Thoracic aorta (tissue), 2 donors: ENCODE measurements around the gene CDHR4. TPM values are rescaled to one million over a fixed set of nuclear protein-coding genes. Genes with fewer than 3 reads are reported as not detected.

Source experiments
- ATAC-seq: fragments of 150-250 bp; one replicate; pipeline ENCODE4 v1.8.0; 2017; ENCODE audit warnings: low read depth; ENCODE audit not compliant: insufficient number of reproducible peaks, low FRiP score
- DNase-seq: peaks from one replicate; pipeline ENCODE4 v3.0.0-alpha.2; 2020; ENCODE audit warnings: low spot score
- H3K27ac ChIP-seq, 2 donors: fragments of 200-600 bp; sonication (generic); 1 replicate in 1 of 2; 2 replicates in 1 of 2; pipeline ENCODE4 v1.5.1; 2016; ENCODE audit warnings: mild to moderate bottlenecking in 2 of 2, moderate library complexity in 2 of 2
- H3K27me3 ChIP-seq: fragments of 200-600 bp; sonication (generic); replicated peaks from 2 replicates; pipeline ENCODE4 v1.6.0; 2016; ENCODE audit warnings: mild to moderate bottlenecking; ENCODE audit not compliant: insufficient read depth
- H3K36me3 ChIP-seq: fragments of 200-600 bp; sonication (generic); one replicate; pipeline ENCODE4 v1.5.1; 2016
- H3K4me1 ChIP-seq, 2 donors: fragments of 200-600 bp; sonication (generic); 1 replicate in 1 of 2; 2 replicates in 1 of 2; pipeline versions ENCODE4 v1.5.1 to v1.6.0; 2016; ENCODE audit warnings: low read depth in 2 of 2, mild to moderate bottlenecking in 1 of 2; ENCODE audit not compliant: control insufficient read depth in 1 of 2
- H3K4me3 ChIP-seq: fragments of 200-600 bp; sonication (generic); 2 replicates; pipeline ENCODE4 v1.5.1; 2016; ENCODE audit warnings: mild to moderate bottlenecking
- H3K9me3 ChIP-seq: fragments of 200-600 bp; sonication (generic); 2 replicates; pipeline ENCODE4 v1.5.1; 2016
- total RNA-seq, 2 donors: library from RNA; depleted of rRNA; stranded (reverse); fragments of >200 nt; gene quantifications; one replicate each; pipeline versions ENCODE4 v1.1.0 to v1.2.3, GENCODE V29; 2016
- TF ChIP-seq, protein P1 (sequence below): fragments of 200-600 bp; sonication (generic); IDR thresholded peaks from one replicate; pipeline ENCODE4 v1.5.1; 2019; ENCODE audit warnings: antibody characterized with exemption

The CDHR4 gene
- total RNA-seq, 2 donors from 2014 or later, result 0.68 TPM; not detected in 1

DNA sequence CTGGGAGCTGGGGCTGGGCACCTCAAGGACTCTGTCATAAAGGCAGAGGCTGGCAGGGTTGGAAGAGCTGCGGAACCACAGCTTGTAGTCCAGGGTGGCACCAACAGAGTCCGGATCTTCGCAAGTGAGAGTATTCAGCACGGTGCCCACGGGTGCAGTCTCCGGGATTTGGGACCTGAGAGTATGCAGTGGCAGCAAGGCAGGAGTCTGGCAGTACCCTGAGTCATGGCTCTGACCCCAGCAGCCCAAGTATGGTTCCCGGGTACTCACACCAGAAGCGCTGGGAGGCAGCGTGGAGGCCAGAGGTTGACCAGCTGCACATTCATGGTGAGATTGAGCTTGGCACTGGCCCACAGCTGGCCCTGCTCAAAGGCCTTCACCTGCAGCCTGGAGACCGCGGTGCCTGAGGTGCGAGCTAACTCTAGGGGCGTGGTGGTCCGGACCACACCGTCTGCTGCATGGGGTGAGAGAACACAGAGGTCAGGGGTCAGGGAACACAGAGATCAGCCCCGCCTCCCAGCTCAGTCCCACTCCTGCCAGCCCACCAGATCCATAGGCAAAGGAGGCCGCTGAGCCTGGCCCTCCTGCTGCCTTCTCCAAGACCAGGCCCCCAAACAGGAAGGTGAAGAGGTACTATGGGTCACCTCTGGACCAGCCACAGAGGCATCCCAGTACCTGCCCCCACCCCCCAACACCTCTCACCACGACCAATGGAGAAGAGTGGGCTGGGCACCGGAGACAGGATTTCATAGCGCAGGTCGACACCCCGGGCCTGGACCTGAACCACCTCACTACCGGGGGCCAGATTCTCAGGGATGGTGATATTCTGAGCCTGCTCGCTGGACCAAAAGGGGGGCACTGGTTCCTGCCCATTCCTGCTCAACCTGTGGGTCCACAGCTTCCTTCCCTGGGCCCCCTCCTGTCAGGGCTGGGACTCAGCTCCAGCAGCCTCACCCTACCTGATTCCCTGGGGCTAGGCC, 4.5 kb downstream of the CDHR4 start:
- H3K36me3 ChIP-seq, result no peaks in the 10 kb centered on the region
- no peak for DNase-seq

DNA sequence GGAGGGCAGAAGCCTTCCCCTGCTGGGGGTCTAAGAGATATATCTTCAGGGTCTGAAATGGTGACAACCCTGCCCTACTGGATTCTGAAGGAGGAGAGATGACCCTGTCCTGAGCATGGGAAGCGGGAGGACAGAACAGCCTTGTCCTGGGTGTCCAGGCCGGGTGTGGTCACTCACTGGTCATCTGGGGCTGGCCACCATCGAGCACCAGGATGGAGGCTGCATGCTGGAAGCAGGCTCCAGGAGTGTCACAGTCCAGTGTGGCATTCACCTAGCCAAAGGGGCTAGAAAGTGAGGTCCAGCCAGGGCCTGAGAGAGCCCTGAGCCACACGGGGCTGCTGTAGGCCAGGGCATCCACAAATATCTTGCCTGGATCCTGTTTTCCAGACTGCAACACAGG, 5.2 kb downstream of the CDHR4 start:
- H3K27ac ChIP-seq, result no peak overlapping the region
- no peak overlapping the region for H3K4me3 ChIP-seq
- no peaks in the 10 kb centered on the region for H3K9me3 ChIP-seq
- ATAC-seq (no peak), DNase-seq (no peak)
- peaks cover 0 to 4% of the 10 kb centered on the region in 2 donors for H3K4me1 ChIP-seq
- H3K36me3 ChIP-seq, result no peaks in the 10 kb centered on the region
- TF ChIP-seq, protein P1, sequence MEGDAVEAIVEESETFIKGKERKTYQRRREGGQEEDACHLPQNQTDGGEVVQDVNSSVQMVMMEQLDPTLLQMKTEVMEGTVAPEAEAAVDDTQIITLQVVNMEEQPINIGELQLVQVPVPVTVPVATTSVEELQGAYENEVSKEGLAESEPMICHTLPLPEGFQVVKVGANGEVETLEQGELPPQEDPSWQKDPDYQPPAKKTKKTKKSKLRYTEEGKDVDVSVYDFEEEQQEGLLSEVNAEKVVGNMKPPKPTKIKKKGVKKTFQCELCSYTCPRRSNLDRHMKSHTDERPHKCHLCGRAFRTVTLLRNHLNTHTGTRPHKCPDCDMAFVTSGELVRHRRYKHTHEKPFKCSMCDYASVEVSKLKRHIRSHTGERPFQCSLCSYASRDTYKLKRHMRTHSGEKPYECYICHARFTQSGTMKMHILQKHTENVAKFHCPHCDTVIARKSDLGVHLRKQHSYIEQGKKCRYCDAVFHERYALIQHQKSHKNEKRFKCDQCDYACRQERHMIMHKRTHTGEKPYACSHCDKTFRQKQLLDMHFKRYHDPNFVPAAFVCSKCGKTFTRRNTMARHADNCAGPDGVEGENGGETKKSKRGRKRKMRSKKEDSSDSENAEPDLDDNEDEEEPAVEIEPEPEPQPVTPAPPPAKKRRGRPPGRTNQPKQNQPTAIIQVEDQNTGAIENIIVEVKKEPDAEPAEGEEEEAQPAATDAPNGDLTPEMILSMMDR, result no peak
- H3K27me3 ChIP-seq, result no peaks in the 10 kb centered on the region

More for the DNA sequence above, 4.5 kb downstream of the CDHR4 start:
- no peaks in the 10 kb centered on the region for H3K9me3 ChIP-seq
- H3K27me3 ChIP-seq, result no peaks in the 10 kb centered on the region
- ATAC-seq, result no peak
- peaks cover 0 to 4% of the 10 kb centered on the region in 2 donors for H3K4me1 ChIP-seq
- no peak overlapping the region for H3K4me3 ChIP-seq
- no peak overlapping the region for H3K27ac ChIP-seq
- TF ChIP-seq, protein P1, result no peak

- ATAC-seq (no peak), DNase-seq (no peak)
- Histone ChIP-seq H3K4me3 (no peak overlapping the region), H3K36me3 (no peaks in the 10 kb centered on the region), H3K9me3 (no peaks in the 10 kb centered on the region), H3K27me3 (no peaks in the 10 kb centered on the region), H3K4me1 (no peaks in the 10 kb centered on the region), H3K27ac (no peak overlapping the region)
- TF ChIP-seq, protein P1, result no peak
Measured at GRCh38 chr3:49793486-49794085, 6.1 kb downstream of the CDHR4 start.

DNA sequence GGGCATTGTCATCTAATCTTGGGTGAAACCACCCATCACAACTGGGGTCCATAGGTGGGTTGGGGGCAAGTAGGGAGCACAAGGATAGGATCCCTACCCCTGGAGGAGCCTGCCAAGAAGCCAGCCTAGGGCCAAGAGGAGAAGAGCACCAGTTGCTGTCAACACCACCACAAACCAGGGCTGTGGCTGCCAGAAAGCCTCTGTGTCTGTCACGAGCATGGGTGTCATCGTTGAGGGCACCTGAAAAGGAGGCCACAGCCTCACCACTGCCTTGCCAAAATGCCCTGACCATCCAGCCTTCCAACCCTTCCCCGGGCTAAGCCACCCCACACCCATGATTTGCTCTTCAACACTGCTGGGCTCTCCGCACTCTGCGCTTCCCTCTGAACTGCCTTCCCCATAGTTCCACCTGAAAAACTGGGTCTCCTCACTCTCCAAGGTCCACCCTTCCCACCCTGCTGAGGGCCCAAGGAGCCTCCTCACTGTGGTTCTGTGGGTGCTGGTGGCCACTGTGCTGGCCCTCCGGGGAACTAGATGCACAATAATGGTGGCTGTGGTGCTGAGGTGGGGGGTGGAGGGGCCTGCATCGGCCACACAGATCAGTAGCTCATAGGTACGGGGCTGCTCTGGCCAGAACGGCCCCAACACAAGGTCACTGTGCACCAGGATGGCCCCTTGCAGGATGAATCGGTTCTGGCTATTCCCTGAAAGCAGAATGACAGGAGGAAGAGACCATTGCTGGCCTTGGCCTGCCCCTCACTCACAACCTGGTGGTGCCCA, 7.1 kb downstream of the CDHR4 start:
- H3K36me3 ChIP-seq, result no peaks in the 10 kb centered on the region
- TF ChIP-seq, protein P1, result no peak
- DNase-seq, result no peak

More for the DNA sequence above, 7.1 kb downstream of the CDHR4 start:
- Histone ChIP-seq H3K9me3 (no peaks in the 10 kb centered on the region), H3K4me1 (no peaks in the 10 kb centered on the region), H3K27me3 (no peaks in the 10 kb centered on the region), H3K4me3 (no peak overlapping the region), H3K27ac (no peak overlapping the region)
- no peak for ATAC-seq
